DOHH2 (cell line): Measurements from ENCODE around the gene CHIT1.

ENCODE experiments used
- H3F3A ChIP-seq: fragments of 200-600 bp; sonication (generic), shearing (Covaris generic); 2 replicates; pipeline ENCODE4 v1.6.0; 2016; ENCODE audit warnings: antibody characterized with exemption, mild to moderate bottlenecking; ENCODE audit not compliant: control insufficient read depth, insufficient read depth
- H3K27ac ChIP-seq: fragments of 200-600 bp; sonication (generic); 2 replicates; pipeline ENCODE4 v1.5.1; 2014; ENCODE audit warnings: low read depth, mild to moderate bottlenecking, low read length, moderate library complexity
- H3K27me3 ChIP-seq: fragments of 200-600 bp; sonication (generic); 2 replicates; pipeline ENCODE4 v1.6.1; 2014; ENCODE audit warnings: mild to moderate bottlenecking, low read length, mixed read lengths; ENCODE audit not compliant: control insufficient read depth
- H3K36me3 ChIP-seq: fragments of 200-600 bp; sonication (generic); 2 replicates; pipeline ENCODE4 v1.6.1; 2014; ENCODE audit warnings: mild to moderate bottlenecking, low read length, moderate library complexity, mixed read lengths; ENCODE audit not compliant: control insufficient read depth
- H3K4me1 ChIP-seq: fragments of 200-600 bp; sonication (generic); 2 replicates; pipeline ENCODE4 v1.6.1; 2014; ENCODE audit warnings: mild to moderate bottlenecking, low read length, mixed read lengths; ENCODE audit not compliant: control insufficient read depth
- H3K4me2 ChIP-seq: fragments of 200-600 bp; sonication (generic); 2 replicates; pipeline ENCODE4 v1.6.0; 2014; ENCODE audit warnings: mild to moderate bottlenecking, low read length, moderate library complexity
- H3K4me3 ChIP-seq: fragments of 200-600 bp; sonication (generic); 2 replicates; pipeline ENCODE4 v1.5.1; 2014; ENCODE audit warnings: mild to moderate bottlenecking, low read length, mixed read lengths
- H3K79me2 ChIP-seq: fragments of 200-600 bp; sonication (generic); 2 replicates; pipeline ENCODE4 v1.6.1; 2014; ENCODE audit warnings: mild to moderate bottlenecking, low read length, mixed read lengths; ENCODE audit not compliant: control insufficient read depth
- H3K9me2 ChIP-seq: fragments of 200-600 bp; sonication (generic); replicated peaks from 2 replicates; pipeline ENCODE4 v1.6.1; 2014; ENCODE audit warnings: mild to moderate bottlenecking, low read length, mixed read lengths; ENCODE audit not compliant: control insufficient read depth
- H3K9me3 ChIP-seq: fragments of 200-600 bp; sonication (generic); 2 replicates; pipeline ENCODE4 v1.6.1; 2014; ENCODE audit warnings: antibody characterized with exemption, low read length, mixed read lengths; ENCODE audit not compliant: control insufficient read depth, insufficient read depth
- H4K20me1 ChIP-seq: fragments of 200-600 bp; sonication (generic); 2 replicates; pipeline ENCODE4 v1.6.0; 2014; ENCODE audit warnings: low read depth, mild to moderate bottlenecking, antibody characterized with exemption, low read length, moderate library complexity; ENCODE audit not compliant: control insufficient read depth, insufficient read depth
- EZH2phosphoT487 ChIP-seq: fragments of 200-600 bp; sonication (generic); IDR thresholded peaks from 2 replicates; pipeline ENCODE4 v1.6.1; 2017; ENCODE audit warnings: borderline replicate concordance, mild to moderate bottlenecking, antibody characterized with exemption, low read length, moderate library complexity, mixed read lengths
- TF ChIP-seq, protein P1 (sequence below): fragments of 200-600 bp; sonication (generic); IDR thresholded peaks from one replicate; pipeline ENCODE4 v1.5.1; 2014; ENCODE audit warnings: antibody characterized with exemption, mild to moderate bottlenecking, low read depth, low read length; ENCODE audit not compliant: poor library complexity, severe bottlenecking

The CHIT1 gene

DNA sequence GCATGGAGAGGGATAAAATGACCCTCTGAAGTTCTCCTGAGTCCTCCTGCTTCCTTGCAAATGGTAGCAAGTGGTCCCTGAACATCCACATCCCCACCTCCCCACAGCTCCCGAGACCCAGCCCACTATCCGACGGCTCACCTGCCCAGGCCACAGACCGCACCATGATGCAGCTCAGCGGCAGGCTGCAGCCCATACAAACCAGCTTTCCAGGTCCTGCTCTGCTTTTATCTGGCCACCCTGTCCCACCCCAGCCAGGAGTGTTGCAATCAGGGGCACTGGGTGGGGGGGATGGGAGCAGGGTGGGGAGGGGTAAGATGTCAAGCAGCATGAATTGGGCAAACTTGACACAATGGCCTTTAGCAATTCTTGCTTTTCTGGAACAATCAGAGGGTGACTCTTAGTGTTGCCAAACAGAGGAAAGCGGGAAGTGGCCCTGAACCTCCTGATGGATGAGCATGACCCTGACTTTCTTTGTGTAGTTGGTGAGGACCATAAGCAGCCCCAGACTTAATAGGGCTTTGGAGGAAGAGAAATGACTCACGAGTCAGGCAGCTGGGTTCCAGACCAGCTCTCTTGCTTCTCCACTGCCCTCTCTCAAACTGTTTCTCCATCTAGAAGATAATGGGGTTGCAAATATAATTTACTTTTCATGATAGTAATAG is at the start of gene CHIT1:
CHIT1 (minus strand) TSS at position 203 of the 665 bp plus-strand sequence; CDS start at position 166, 37 bp downstream.
- TF ChIP-seq, protein P1, sequence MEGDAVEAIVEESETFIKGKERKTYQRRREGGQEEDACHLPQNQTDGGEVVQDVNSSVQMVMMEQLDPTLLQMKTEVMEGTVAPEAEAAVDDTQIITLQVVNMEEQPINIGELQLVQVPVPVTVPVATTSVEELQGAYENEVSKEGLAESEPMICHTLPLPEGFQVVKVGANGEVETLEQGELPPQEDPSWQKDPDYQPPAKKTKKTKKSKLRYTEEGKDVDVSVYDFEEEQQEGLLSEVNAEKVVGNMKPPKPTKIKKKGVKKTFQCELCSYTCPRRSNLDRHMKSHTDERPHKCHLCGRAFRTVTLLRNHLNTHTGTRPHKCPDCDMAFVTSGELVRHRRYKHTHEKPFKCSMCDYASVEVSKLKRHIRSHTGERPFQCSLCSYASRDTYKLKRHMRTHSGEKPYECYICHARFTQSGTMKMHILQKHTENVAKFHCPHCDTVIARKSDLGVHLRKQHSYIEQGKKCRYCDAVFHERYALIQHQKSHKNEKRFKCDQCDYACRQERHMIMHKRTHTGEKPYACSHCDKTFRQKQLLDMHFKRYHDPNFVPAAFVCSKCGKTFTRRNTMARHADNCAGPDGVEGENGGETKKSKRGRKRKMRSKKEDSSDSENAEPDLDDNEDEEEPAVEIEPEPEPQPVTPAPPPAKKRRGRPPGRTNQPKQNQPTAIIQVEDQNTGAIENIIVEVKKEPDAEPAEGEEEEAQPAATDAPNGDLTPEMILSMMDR, result no peak
- no peak for TF ChIP-seq EZH2phosphoT487
- Histone ChIP-seq H3F3A (no peaks in the 10 kb centered on the region), H3K27me3 (peaks cover 21% of the 10 kb centered on the region), H3K4me2 (no peak within 1 kb of the TSS), H3K9me2 (no peaks in the 10 kb centered on the region), H3K4me3 (no peak within 1 kb of the TSS), H3K27ac (no peak within 1 kb of the TSS), H3K4me1 (no peaks in the 10 kb centered on the region), H4K20me1 (no peaks in the 10 kb centered on the region), H3K79me2 (no peaks in the 10 kb centered on the region), H3K36me3 (no peaks in the 10 kb centered on the region), H3K9me3 (no peaks in the 10 kb centered on the region)

DNA sequence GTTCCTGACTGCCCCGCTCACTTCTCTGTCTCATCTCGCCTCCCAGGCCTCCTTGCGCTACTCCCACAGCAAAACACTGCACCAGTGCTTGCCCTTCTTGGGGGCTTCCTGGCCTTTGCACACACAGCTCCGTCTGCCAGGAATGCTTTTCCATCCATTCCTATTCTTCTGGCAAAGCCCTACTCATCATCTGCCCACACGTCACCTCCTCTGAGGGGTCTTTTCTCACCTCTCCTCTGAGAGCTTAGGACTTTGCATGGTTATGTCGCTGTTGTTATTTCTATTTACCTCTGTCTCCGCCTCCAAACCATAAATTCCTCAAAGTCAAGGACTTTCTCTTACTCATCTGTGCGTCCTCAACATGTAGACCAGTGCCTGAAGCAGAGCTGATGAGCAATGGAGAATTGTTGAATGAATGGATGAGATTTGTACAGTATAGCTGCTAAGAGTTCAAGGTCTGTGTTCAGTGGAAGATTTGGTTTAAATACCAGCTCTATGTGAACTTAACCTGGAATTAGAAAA is 49.5 kb upstream of the CHIT1 start:
- Histone ChIP-seq H3K4me1 (peaks cover 91% of the 10 kb centered on the region), H3K4me2 (peak overlapping the region; percentile 99)

DNA sequence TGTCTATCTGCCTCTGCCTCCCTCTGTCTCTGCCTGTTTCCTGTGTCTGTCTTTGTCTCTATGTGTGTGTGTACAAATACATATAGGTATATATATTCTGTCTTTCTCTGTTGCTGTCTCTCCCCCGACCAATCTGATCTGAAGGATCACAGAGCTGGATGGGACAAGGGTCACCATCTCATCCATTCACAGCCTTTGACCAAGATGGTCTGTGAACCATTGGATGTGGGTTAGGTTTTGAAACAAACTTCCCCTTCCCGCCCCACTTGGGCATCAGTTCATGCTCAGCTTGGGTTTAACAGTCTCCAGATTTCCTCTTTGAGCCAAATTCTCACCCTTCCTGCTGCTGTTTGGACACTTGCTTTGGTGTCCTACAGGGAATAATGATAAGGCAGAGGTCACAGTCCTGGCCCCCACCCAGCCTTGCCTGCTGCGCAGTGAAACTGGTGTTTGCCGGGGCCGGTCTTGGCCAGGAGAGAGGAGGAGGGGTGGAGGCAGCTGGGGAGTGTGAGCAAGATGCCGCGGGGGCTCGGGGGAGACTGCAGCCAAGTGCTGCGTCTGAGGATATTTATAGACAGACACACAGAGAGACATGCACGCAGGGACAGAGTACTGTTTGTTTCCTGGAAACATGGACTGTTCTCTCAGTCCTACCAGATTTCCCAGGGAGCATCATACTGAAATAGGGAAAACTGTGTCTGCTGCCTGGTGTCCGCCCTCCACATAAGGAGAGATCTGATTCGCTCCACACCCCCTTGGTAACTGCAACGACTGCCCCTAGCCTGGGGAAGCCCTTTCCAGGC is 48.8 kb upstream of the CHIT1 start:
- Histone ChIP-seq H3K4me3 (peak overlapping the region; percentile 68), H3K36me3 (no peaks in the 10 kb centered on the region), H3K9me3 (no peaks in the 10 kb centered on the region), H3K27me3 (no peaks in the 10 kb centered on the region), H3K9me2 (no peaks in the 10 kb centered on the region), H3K4me1 (peaks cover 91% of the 10 kb centered on the region), H4K20me1 (no peaks in the 10 kb centered on the region), H3K4me2 (peak overlapping the region; percentile 99), H3K79me2 (0 out of 2 replicates have a peak, but pooled peaks cover 2% of the 10 kb centered on the region), H3K27ac (peak overlapping the region; percentile 72), H3F3A (peaks cover 30% of the 10 kb centered on the region)
- TF ChIP-seq EZH2phosphoT487, result no peak
- TF ChIP-seq, protein P1, result no peak

More for the DNA sequence above, 49.5 kb upstream of the CHIT1 start:
- Histone ChIP-seq H3F3A (peaks cover 34% of the 10 kb centered on the region), H3K9me2 (no peaks in the 10 kb centered on the region), H3K27me3 (no peaks in the 10 kb centered on the region), H3K36me3 (no peaks in the 10 kb centered on the region), H3K79me2 (no peaks in the 10 kb centered on the region), H3K4me3 (peak overlapping the region; percentile 68), H3K27ac (peak overlapping the region; percentile 72), H3K9me3 (no peaks in the 10 kb centered on the region), H4K20me1 (no peaks in the 10 kb centered on the region)
- TF ChIP-seq, protein P1, result no peak
- TF ChIP-seq EZH2phosphoT487, result no peak
